B cell (primary cell): ENCODE measurements around the gene NXF3. TPM values are rescaled to one million over a fixed set of nuclear protein-coding genes. Genes with fewer than 3 reads are reported as not detected.

Source experiments
- ATAC-seq: fragments of 200-7000 bp; cut with Tn5 transposase; one replicate; pipeline ENCODE4 v1.10.0; 2021; ENCODE audit warnings: low read depth, mild to moderate bottlenecking, moderate number of reproducible peaks, moderate library complexity
- CTCF ChIA-PET: fragments of 350-600 bp; sonication (Branson Sonifier 250); formaldehyde crosslinking; loops from one replicate; lab custom pipeline; 2021; ENCODE audit warnings: antibody characterized with exemption, inconsistent platforms; lab: Charles Lee
- POLR2A ChIA-PET: fragments of 350-600 bp; sonication (Branson Sonifier 250); formaldehyde crosslinking; loops from one replicate; lab custom pipeline; 2021; ENCODE audit warnings: antibody characterized with exemption; lab: Charles Lee
- DNase-seq: peaks from one replicate; pipeline ENCODE4 v3.0.0; 2013
- H2AFZ ChIP-seq: 2 replicates; pipeline ENCODE4 v1.6.1; 2012; ENCODE audit warnings: mild to moderate bottlenecking, low read depth, low read length; ENCODE audit not compliant: insufficient read depth, poor library complexity, severe bottlenecking
- H3K27ac ChIP-seq, 2 donors: 1 replicate in 1 of 2; 2 replicates in 1 of 2; pipeline ENCODE4 v1.5.1; 2012 to 2013; ENCODE audit warnings: low read length in 2 of 2, mild to moderate bottlenecking in 2 of 2, moderate library complexity in 1 of 2
- H3K27me3 ChIP-seq, 4 experiments: fragments of 200-600 bp in 1 of 4; sonication (generic) in 1 of 4; replicated peaks in 1 of 4; 1 replicate in 2 of 4; 2 replicates in 2 of 4; pipeline versions ENCODE4 v1.6.1 to v1.7.0; 2013 to 2016; ENCODE audit warnings: low read length in 3 of 4, mild to moderate bottlenecking in 2 of 4, mixed read lengths in 1 of 4, moderate library complexity in 1 of 4; ENCODE audit not compliant: insufficient read depth in 4 of 4, control insufficient read depth in 3 of 4; ENCODE audit errors: control extremely low read depth in 1 of 4
- H3K36me3 ChIP-seq, 2 experiments: replicated peaks in 1 of 2; 1 replicate in 1 of 2; 2 replicates in 1 of 2; pipeline versions ENCODE4 v1.6.1 to v1.7.1; 2013; ENCODE audit warnings: low read length in 1 of 2; ENCODE audit not compliant: insufficient read depth in 2 of 2, control insufficient read depth in 1 of 2; ENCODE audit errors: control extremely low read depth in 1 of 2, extremely low read depth in 1 of 2
- H3K4me1 ChIP-seq, 2 donors: fragments of 200-600 bp in 1 of 2; sonication (generic) in 1 of 2; 1 replicate in 1 of 2; 2 replicates in 1 of 2; pipeline versions ENCODE4 v1.5.1 to v1.6.1; 2013 to 2017; ENCODE audit warnings: low read length in 2 of 2; ENCODE audit not compliant: control insufficient read depth in 2 of 2, insufficient read depth in 2 of 2
- H3K4me2 ChIP-seq: replicated peaks from 2 replicates; pipeline ENCODE3; 2012; ENCODE audit warnings: mild to moderate bottlenecking, low read depth, low read length; ENCODE audit not compliant: poor library complexity, severe bottlenecking
- H3K4me3 ChIP-seq, 5 experiments: fragments of 200-600 bp in 1 of 5; sonication (generic) in 1 of 5; 1 replicate in 3 of 5; 2 replicates in 2 of 5; pipeline versions ENCODE4 v1.5.1 to v1.7.0; 2011 to 2016; ENCODE audit warnings: low read length in 4 of 5, mild to moderate bottlenecking in 4 of 5, low read depth in 2 of 5, control low read depth in 1 of 5, moderate library complexity in 1 of 5; ENCODE audit not compliant: insufficient read depth in 1 of 5; ENCODE audit errors: control extremely low read depth in 1 of 5, extremely low read depth in 1 of 5
- H3K79me2 ChIP-seq: fragments of 200-600 bp; sonication (generic); one replicate; pipeline ENCODE4 v1.6.0; 2016; ENCODE audit warnings: low read length; ENCODE audit not compliant: control insufficient read depth, insufficient read depth
- H3K9ac ChIP-seq: fragments of 200-600 bp; sonication (generic); 2 replicates; pipeline ENCODE4 v1.6.1; 2017; ENCODE audit warnings: mild to moderate bottlenecking, low read length, moderate library complexity
- H3K9me3 ChIP-seq, 3 donors: one replicate each; pipeline versions ENCODE4 v1.6.1 to v1.7.1; 2013; ENCODE audit warnings: low read length in 2 of 3; ENCODE audit not compliant: control insufficient read depth in 2 of 3, insufficient read depth in 1 of 3; ENCODE audit errors: control extremely low read depth in 1 of 3
- H4K20me1 ChIP-seq: 2 replicates; pipeline ENCODE4 v1.6.0; 2012; ENCODE audit warnings: mild to moderate bottlenecking, low read length; ENCODE audit not compliant: insufficient read depth, control insufficient read depth, poor library complexity, severe bottlenecking
- H3K27ac Mint-ChIP-seq: one replicate; pipeline ENCODE4 v1.8.0; 2021; ENCODE audit warnings: mixed read lengths
- H3K27me3 Mint-ChIP-seq: one replicate; pipeline ENCODE4 v1.8.0; 2021; ENCODE audit warnings: mixed read lengths
- H3K4me1 Mint-ChIP-seq: one replicate; pipeline ENCODE4 v1.8.0; 2021; ENCODE audit warnings: mixed read lengths
- H3K4me3 Mint-ChIP-seq: one replicate; pipeline ENCODE4 v1.8.0; 2021; ENCODE audit warnings: mixed read lengths
- H3K9me3 Mint-ChIP-seq: one replicate; pipeline ENCODE4 v1.8.0; 2022; ENCODE audit warnings: mixed read lengths; ENCODE audit not compliant: insufficient read depth
- EZH2 ChIP-seq: IDR thresholded peaks from 2 replicates; pipeline ENCODE4 v1.6.1; 2012; ENCODE audit warnings: borderline replicate concordance, low read depth, mild to moderate bottlenecking, moderate library complexity, low read length; ENCODE audit not compliant: insufficient read depth, poor library complexity, severe bottlenecking
- WGBS: methylation state at CpG from one replicate; pipeline ENCODE4 v1.1.5; 2013; ENCODE audit warnings: missing lambda C conversion rate; ENCODE audit not compliant: insufficient coverage; 5-methylcytosine and 5-hydroxymethylcytosine counted together
- intact Hi-C: fragments of 100-400 bp; cut with micrococcal nuclease; formaldehyde crosslinking; loops from one replicate; pipeline ENCODE4 v1.10.0; 2022
- polyA plus RNA-seq: library from polyadenylated mRNA; depleted of rRNA; stranded (reverse); fragments of >200 nt; gene quantifications from 2 replicates; pipeline ENCODE4 v1.2.3, GENCODE V29; 2012
- total RNA-seq, 2 donors: library from RNA; stranded (reverse); fragments of 120-200 nt in 1 of 2; gene quantifications; 1 replicate in 1 of 2; 2 replicates in 1 of 2; pipeline versions ENCODE4 v1.2.3 to v1.2.4, GENCODE V29; 2013 to 2022
- TF ChIP-seq, protein P1 (sequence below): fragments of 200-600 bp; IDR thresholded peaks from one replicate; pipeline ENCODE4 v1.8.0; 2022; ENCODE audit warnings: antibody characterized with exemption, mild to moderate bottlenecking

Gene NXF3
- total and polyA plus RNA-seq, 2 donors (not counting 1 experiment from before 2014, with no cell fraction given), result not detected

- no peaks in the 10 kb centered on the region for H3K9me3 ChIP-seq
- H2AFZ ChIP-seq, result no peak overlapping the region
- H3K4me2 ChIP-seq, result no peak overlapping the region
- H4K20me1 ChIP-seq, result no peaks in the 10 kb centered on the region
- DNase-seq (no peak), ATAC-seq (no peak)
- Mint-ChIP-seq H3K27ac (no peak overlapping the region), H3K27me3 (no peaks in the 10 kb centered on the region), H3K9me3 (no peaks in the 10 kb centered on the region), H3K4me3 (no peak overlapping the region), H3K4me1 (no peaks in the 10 kb centered on the region)
- WGBS, result no CpG with 5 or more reads among the region's 4 CpGs
- no peaks in the 10 kb centered on the region for H3K36me3 ChIP-seq
- no peak overlapping the region for H3K4me3 ChIP-seq
- H3K79me2 ChIP-seq, result no peaks in the 10 kb centered on the region
- H3K4me1 ChIP-seq, result no peaks in the 10 kb centered on the region
- no peak overlapping the region for H3K9ac ChIP-seq
- H3K27ac ChIP-seq, result no peak overlapping the region
- ChIA-PET POLR2A (no interaction called here), CTCF (no interaction called here)
- TF ChIP-seq, protein P1, sequence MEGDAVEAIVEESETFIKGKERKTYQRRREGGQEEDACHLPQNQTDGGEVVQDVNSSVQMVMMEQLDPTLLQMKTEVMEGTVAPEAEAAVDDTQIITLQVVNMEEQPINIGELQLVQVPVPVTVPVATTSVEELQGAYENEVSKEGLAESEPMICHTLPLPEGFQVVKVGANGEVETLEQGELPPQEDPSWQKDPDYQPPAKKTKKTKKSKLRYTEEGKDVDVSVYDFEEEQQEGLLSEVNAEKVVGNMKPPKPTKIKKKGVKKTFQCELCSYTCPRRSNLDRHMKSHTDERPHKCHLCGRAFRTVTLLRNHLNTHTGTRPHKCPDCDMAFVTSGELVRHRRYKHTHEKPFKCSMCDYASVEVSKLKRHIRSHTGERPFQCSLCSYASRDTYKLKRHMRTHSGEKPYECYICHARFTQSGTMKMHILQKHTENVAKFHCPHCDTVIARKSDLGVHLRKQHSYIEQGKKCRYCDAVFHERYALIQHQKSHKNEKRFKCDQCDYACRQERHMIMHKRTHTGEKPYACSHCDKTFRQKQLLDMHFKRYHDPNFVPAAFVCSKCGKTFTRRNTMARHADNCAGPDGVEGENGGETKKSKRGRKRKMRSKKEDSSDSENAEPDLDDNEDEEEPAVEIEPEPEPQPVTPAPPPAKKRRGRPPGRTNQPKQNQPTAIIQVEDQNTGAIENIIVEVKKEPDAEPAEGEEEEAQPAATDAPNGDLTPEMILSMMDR, result no peak
- no peaks in the 10 kb centered on the region for H3K27me3 ChIP-seq
- intact Hi-C loops, result no loop called here
These were observed 6.7 kb upstream of the NXF3 start for GRCh38 chrX:103099691-103100090.

GRCh38 chrX:103098488-103098887 lies 5.5 kb upstream of the NXF3 start:
- H3K79me2 ChIP-seq, result no peaks in the 10 kb centered on the region
- no peaks in the 10 kb centered on the region for H3K27me3 Mint-ChIP-seq
- H3K27me3 ChIP-seq, result no peaks in the 10 kb centered on the region
- no peak overlapping the region for H3K9ac ChIP-seq
- H4K20me1 ChIP-seq, result no peaks in the 10 kb centered on the region
- no CpG with 5 or more reads among the region's 2 CpGs for WGBS
- H3K4me2 ChIP-seq, result no peak overlapping the region
- H3K4me1 Mint-ChIP-seq, result no peaks in the 10 kb centered on the region
- no peak overlapping the region for H2AFZ ChIP-seq
- intact Hi-C loops, result no loop called here
- ATAC-seq (no peak), DNase-seq (no peak)
- no peak overlapping the region for H3K4me3 ChIP-seq
- H3K9me3 ChIP-seq, result no peaks in the 10 kb centered on the region
- H3K27ac ChIP-seq, result no peak overlapping the region
- H3K4me3 Mint-ChIP-seq, result no peak overlapping the region
- ChIA-PET POLR2A (no interaction called here), CTCF (interaction anchor here (0.6 kb wide), 1 partner anchor 9 kb away, joined by 3 read pairs; no protein-coding TSS in a partner anchor)
- H3K4me1 ChIP-seq, result no peaks in the 10 kb centered on the region
- no peak overlapping the region for H3K27ac Mint-ChIP-seq
- no peaks in the 10 kb centered on the region for H3K9me3 Mint-ChIP-seq
- no peaks in the 10 kb centered on the region for H3K36me3 ChIP-seq
- TF ChIP-seq, protein P1, result no peak
- TF ChIP-seq EZH2, result no peak
